Measurements from ENCODE around the gene SLC25A24. TPM values are rescaled to one million over a fixed set of nuclear protein-coding genes. Genes with fewer than 3 reads are reported as not detected.

Gene SLC25A24
- total RNA-seq, 2 donors from 2014 or later = 8.8 to 17.3 TPM

DNA sequence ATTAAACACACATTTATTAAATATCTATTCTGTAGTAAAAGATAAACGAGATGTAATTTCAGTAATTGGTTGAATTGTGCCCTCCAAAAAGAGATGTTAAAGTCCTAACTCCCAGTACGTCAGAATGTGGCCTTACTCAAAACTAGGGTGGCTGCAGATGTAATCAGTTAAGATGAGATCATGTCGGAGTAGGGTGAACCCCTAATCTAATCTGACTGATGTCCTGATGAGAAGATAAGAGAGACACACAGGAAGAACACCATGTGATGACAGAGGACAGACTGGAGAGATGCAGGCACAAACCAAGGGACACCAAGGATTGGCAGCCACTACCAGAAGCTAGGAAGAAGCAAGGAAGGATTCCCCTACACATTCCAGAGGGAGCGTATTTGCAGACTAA is 104.1 kb downstream of the SLC25A24 start:
- H3K36me3 Mint-ChIP-seq = no peaks in the 10 kb centered on the region
- H3K4me3 Mint-ChIP-seq = no peak overlapping the region

DNA sequence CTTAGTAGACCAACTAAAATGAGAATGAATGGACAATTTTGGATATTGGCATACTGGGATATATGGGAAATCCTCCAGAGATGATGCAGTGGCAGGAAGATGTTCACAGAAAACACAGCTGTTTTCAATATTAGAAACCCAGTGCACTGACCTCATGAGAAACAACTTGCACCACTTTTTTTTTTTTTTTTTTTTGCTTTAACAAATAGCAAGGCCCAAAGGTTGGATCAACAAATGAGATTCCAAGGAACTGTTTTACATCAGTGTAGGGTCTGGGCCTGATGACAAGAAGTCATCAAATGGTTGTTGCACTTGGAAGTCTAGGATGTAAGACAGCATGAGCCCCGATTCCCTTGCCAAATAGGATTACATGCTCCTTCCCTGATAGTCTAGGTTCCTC is 110.7 kb downstream of the SLC25A24 start:
- ATAC-seq (no peak), DNase-seq (ENCODE audit: low spot score) (no peak)
- no peak overlapping the region for H3K4me3 Mint-ChIP-seq
- H3K27me3 Mint-ChIP-seq = no peaks in the 10 kb centered on the region
- peaks cover 0 to 4% of the 10 kb centered on the region in 2 donors for H3K4me1 Mint-ChIP-seq (ENCODE audit: low read depth in 2 of 2)
- H3K27ac Mint-ChIP-seq = no peak overlapping the region
- H3K9me3 Mint-ChIP-seq = no peaks in the 10 kb centered on the region
- no peaks in the 10 kb centered on the region for H3K36me3 Mint-ChIP-seq

More for the DNA sequence above, 104.1 kb downstream of the SLC25A24 start:
- DNase-seq (ENCODE audit: low spot score) (no peak), ATAC-seq (peak in 1 of 2 donors; percentile 51)
- Mint-ChIP-seq H3K27ac (no peak overlapping the region), H3K4me1 (ENCODE audit: low read depth in 2 of 2) (peaks cover 4 to 5% of the 10 kb centered on the region in 2 donors), H3K27me3 (no peaks in the 10 kb centered on the region), H3K9me3 (no peaks in the 10 kb centered on the region)

DNA sequence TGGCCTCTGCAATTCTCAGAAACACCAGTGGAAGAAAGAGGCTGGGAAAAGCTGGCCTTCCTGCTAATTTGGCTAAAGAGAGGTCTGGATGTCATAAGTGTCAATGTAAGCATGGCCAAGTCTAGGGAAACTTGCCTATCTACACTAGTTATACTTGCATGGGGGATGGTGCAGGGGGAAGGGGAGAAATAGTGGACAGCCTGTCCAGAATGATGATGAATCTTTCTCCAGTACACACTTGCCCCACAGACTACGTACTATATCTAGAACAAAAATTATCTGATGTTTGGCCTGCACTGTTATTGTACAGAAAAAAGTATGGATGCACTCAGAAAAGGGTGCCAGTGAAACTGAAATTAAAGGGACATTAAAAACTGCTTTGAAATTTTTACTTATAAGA is 114.5 kb downstream of the SLC25A24 start:
- peaks cover 6% of the 10 kb centered on the region for H3K9me3 Mint-ChIP-seq
- H3K27me3 Mint-ChIP-seq = no peaks in the 10 kb centered on the region
- no peak overlapping the region for H3K4me3 Mint-ChIP-seq
- H3K4me1 Mint-ChIP-seq (ENCODE audit: low read depth in 2 of 2) = peaks cover 26 to 29% of the 10 kb centered on the region in 2 donors
- H3K27ac Mint-ChIP-seq = peak overlapping the region in 1 of 2 donors; percentile 56
- no peaks in the 10 kb centered on the region for H3K36me3 Mint-ChIP-seq
- DNase-seq (ENCODE audit: low spot score) = no peak
- no peak for ATAC-seq

DNA sequence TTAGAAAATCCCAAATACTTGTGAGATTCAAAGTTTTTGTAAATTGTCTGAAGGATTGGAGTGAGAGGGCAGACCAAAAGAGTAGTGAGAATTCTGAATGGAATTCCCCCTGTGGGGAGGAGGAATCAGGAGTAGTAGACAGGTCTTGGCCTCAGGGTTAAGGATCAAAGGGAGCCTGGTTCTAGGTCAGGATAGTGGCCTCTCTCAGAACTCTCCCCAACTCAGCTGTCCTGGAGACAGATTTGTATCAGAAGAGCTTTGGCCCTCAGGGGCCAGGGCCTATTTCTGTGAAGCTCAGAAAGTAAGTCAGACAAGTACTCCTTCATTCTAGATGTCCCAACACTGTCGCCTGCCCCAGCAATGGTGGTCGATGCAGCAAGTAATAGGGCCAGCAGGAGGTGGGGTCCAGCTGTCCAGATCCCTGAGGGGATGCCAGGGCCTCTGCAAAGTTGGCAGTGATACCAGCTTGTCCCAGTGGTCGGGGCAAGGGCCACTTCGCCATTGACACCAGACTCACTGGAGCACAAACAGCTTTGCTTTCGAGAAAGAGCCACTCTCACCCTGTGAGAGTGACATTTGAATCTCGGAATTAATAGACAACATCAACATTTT is 115.2 kb downstream of the SLC25A24 start:
- Mint-ChIP-seq H3K36me3 (no peaks in the 10 kb centered on the region), H3K27ac (peak overlapping the region in 1 of 2 donors; percentile 56), H3K4me1 (ENCODE audit: low read depth in 2 of 2) (peaks cover 31 to 34% of the 10 kb centered on the region in 2 donors), H3K9me3 (peaks cover 10% of the 10 kb centered on the region), H3K4me3 (no peak overlapping the region), H3K27me3 (no peaks in the 10 kb centered on the region)
- ATAC-seq (no peak), DNase-seq (ENCODE audit: low spot score) (no peak)

Other genes starting within 250 kb of the SLC25A24 start
- gene VAV3, start 235.2 kb downstream of the SLC25A24 start, total RNA-seq = 10 to 100 TPM; 11.6 to 14.1 TPM
- gene NBPF4, start 43.7 kb upstream of the SLC25A24 start, total RNA-seq = not detected
- gene NBPF6, start 250.0 kb upstream of the SLC25A24 start, total RNA-seq = under 1 TPM; 0.22 to 0.52 TPM

All from natural killer cell treated with Interleukin-12 subunit alpha and Interleukin-12 subunit beta and Interleukin-15 and Interleukin-18, amount 100 ng/mL, for 72 hours (primary cell).